HG02884 (cell line): ENCODE results near the gene PIBF1.
"Not testable (repeated sequence)": the region's sequence is repeated elsewhere in the genome, so short reads cannot be mapped to it uniquely, and the experiment has no call there.

Experiments
- ATAC-seq: cut with Tn5 transposase; IDR thresholded peaks from one replicate; pipeline ENCODE4 v1.9.1; 2021; ENCODE audit warnings: mild to moderate bottlenecking, moderate library complexity; ENCODE audit not compliant: unreplicated experiment

PIBF1 gene

GRCh38 chr13:73000027-73000674 lies 218.2 kb downstream of the PIBF1 start:
- peak; percentile 79 for ATAC-seq

DNA sequence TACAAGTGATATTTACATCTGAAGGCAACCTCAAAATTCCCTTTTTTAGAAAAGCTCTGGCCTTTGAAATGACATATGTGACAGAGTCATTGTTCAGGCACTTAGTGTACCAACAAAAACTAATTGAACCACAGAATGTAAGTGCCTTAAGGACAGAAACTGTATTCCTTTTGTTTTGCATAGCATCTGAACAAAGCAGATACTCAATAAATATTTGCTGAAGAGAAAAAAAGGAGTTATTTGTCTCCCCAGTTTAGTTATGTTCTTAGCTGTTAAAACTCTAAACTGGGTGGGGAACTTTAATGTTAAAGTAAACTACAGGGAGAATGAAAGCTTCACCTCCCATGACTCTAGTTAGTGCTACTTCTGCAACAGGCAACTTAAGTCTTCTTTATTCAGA lies 220.0 kb downstream of the PIBF1 start:
- ATAC-seq, result no peak

DNA sequence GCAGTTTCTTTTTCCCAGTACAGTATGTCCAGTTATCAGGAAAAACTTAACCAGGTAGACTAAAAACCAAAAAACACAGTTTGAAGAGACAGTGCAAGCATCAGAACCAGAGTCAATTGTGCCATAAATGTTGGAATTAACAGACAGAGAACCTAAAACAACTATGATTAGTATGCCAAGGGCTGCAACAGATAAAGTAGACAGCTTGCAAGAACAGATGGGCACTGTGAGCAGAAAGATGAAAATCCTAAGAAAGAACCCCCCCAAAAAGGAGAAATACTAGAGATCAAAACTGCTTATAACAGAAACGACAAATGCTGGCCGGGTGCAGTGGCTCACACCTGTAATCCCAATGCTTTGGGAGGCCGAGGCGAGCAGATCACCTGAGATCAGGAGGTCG lies 229.8 kb downstream of the PIBF1 start:
- no peak for ATAC-seq

GRCh38 chr13:73015805-73016204 lies 233.9 kb downstream of the PIBF1 start:
- ATAC-seq, result no peak

- ATAC-seq, result no peak
These were observed 236.4 kb downstream of the PIBF1 start for GRCh38 chr13:73018336-73018735.

DNA sequence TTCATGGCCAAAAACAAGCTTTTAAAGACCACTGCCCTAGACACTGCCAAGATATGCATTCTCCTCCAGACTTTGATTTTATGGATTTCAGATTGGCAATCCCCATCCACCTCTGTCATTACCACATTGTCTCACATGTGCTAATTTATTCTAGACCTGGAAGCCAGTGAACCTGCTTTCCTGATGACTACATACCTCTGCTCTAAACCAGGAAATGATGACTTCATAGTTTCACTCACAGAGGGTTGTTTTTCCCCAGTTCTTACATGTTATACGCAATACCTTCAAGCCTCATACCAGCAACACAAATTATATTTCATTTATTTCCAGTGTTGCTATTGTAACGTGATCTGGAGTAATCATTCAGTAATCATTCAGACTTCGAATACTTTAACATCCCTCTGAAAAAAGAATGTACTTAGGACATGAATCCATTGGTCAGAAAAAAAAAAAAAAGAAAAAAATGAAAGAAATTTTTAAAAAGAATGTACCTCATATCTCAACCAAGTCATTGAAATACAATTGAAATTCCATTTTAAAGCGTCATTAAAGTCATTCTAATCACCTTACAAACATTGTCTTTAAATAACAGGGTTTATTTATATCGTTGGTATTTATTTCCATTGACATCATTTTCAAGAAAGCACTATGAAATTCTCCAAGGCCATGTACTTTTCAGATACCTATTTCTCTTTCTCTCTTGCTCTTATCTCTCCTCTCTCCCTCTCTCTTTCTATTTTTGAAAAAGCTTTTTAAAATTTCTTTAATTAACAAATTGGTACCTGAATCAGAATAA lies 243.5 kb downstream of the PIBF1 start:
- ATAC-seq, result no peak

DNA sequence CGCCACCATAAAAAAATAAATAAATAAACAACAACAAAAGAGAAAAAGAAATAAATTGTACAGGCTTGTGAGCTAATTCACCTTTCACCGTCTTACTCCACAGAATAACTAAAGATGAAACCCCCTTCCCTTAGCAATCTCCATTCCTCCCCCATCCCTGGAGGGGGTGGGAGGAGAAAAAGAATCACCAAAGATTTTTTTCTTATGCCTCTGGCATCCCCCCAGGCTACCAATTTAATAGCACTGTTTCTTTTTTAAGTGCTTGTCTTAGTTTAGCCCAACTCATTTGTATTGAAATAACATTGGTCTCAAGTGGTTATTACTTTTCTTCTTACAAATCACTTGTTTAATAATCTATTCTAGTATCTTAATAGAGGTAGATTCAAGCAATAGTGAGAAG lies 253.0 kb downstream of the PIBF1 start:
- ATAC-seq, result no peak

DNA sequence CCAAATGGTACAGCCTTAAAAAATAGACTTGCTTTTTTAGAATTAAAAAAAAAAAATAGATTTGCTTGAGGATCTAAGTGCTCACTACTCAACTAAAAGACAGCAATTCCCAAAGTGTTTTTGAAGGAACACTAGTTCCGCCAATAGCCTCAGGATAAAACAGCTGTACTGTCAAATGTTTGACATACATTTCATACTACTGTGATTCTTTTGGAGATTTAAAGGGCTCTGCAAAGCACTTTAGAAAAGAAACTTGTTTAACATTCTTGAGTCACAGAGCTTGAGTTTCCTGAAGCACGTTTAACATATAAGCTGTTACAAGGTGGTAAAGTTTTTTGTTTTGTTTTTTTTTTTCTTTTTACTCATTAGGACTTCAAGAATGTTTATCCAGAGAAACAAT lies 253.7 kb downstream of the PIBF1 start:
- no peak for ATAC-seq

DNA sequence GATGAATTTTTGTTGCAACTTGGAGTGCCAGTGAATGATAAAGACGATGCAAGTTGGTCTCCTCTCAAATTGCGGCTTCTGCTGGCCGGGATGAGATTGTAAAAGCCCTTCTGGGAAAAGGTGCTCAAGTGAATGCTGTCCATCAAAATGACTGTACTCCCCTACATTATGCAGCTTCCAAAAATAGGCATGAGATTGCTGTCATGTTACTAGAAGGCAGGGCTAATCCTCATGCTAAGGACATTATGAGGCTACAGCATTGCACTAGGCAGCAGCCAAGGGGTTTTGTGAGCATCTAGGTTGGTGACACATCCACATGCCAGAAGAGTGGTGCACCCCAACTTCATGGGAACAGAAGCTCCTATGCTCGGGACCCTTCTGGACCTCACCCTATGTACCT lies 254.6 kb downstream of the PIBF1 start:
- no peak for ATAC-seq

DNA sequence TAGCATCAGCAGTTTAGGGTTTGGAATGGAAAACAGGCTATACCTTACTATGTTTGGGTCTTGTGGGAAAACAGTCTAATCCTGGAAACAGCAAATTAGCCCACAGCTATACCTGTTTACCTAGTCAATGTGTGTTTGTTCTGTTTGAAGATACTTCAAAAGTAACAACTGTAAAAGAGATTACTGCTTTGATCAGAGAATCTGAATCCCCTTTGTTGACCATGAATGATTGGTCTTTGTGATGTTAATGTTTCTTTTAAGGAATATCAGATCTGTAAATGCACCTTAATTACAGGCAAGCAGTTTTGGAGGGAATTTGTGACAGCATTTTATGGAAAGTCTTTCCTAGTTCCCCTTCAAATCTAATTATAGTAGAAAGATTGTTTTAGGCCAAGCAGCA lies 256.1 kb downstream of the PIBF1 start:
- no peak for ATAC-seq

DNA sequence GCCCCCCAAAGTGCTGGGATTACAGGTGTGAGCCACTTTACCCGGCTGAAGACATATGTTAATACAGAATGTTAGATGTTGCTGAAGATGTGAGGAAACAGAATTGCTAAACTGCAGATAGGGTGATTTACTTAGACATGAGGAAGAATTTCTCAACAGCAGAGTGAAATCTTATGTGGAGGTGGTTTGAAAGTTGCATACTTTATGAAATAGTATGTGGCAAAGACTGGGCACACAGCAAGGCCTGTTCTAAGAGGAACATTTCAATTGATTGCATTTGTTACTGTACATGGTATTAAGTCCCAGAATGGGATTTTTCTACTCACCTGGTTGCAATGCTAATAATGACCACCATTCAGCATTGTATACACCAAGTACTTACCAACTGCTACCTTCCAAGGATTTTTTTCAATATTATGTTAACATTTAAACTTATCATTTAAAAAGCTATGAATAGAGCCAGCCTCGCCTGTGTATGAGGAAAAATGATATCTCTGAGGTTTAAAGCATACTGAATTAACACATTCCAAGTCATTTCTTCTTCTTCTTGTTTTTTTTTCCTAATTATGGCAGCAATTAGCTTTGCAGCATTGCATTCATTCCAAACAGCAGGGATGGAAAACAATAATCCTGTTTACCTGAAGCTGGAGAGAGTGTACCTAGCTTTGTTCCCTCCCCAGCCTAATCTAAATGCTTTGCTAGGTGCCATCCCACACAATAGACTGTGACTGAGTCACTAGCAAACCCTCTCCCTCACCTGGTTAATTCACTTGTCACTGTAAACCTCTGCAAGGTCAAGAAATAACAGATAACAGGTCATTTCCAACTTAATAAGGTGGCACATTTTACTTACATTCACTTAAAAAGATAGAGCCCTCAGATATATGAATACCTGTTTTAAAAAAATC lies 257.5 kb downstream of the PIBF1 start:
- ATAC-seq, result no peak

- no peak for ATAC-seq
These were observed 258.6 kb downstream of the PIBF1 start for GRCh38 chr13:73040484-73040883.

- ATAC-seq, result no peak
These were observed 259.1 kb downstream of the PIBF1 start for GRCh38 chr13:73040968-73041596.

- ATAC-seq, result no peak
These were observed 263.1 kb downstream of the PIBF1 start for GRCh38 chr13:73045031-73045430.

DNA sequence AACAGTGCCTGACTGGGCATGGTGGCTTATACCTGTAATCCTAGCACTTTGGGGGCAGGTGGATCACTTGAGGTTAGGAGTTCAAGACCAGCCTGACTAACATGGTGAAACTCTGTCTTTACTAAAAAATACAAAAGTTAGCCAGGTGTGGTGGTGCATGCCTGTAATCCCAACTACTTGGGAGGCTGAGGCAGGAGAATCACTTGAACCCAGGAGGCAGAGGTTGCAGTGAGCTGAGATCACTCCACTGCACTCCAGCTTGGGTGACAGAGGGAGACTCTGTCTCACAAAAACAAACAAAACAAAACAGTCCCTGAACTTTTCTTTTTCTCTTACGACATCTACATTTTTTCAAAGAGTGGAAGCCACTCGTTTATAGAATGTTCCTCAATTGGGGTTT lies 266.7 kb downstream of the PIBF1 start:
- not testable (repeated sequence) for ATAC-seq

- ATAC-seq, result no peak
These were observed 272.8 kb downstream of the PIBF1 start for GRCh38 chr13:73054712-73055111.

- no peak for ATAC-seq
These were observed 274.1 kb downstream of the PIBF1 start for GRCh38 chr13:73055813-73056564.

- no peak for ATAC-seq
These were observed 274.6 kb downstream of the PIBF1 start for GRCh38 chr13:73056565-73056962.

- ATAC-seq, result no peak
These were observed 275.5 kb downstream of the PIBF1 start for GRCh38 chr13:73057284-73058063.

DNA sequence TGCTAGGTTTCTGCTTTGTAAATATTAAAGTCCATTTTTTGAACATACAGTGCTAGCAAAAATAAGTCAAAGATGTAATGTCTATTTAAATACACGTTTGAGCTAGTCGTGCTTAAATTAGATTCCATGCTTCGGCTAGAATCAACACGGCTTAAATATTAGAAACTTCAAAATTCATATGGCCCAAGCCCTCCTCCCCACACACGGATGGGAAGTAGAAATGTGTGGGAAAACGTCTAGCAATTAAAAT lies 276.1 kb downstream of the PIBF1 start:
- ATAC-seq, result no peak
